RWPE2 (cell line): ENCODE results near the gene RBM39.
A peak's percentile ranks its signal among the peaks of the same experiment; 100 is the strongest.
"Not testable (repeated sequence)": the region's sequence is repeated elsewhere in the genome, so short reads cannot be mapped to it uniquely, and the experiment has no call there.

Source experiments
- ATAC-seq: fragments of 200-7000 bp; cut with Tn5 transposase; 3 replicates; pipeline ENCODE4 v1.9.1; 2021; ENCODE audit warnings: low read depth
- DNase-seq: peaks from one replicate; pipeline ENCODE4 v3.0.0-alpha.2; 2020; ENCODE audit warnings: low spot score
- H3K27ac ChIP-seq: fragments of 450-650 bp; 2 replicates; pipeline ENCODE4 v1.5.1; 2017; ENCODE audit warnings: mild to moderate bottlenecking; ENCODE audit not compliant: poor library complexity, severe bottlenecking
- H3K27me3 ChIP-seq: fragments of 250-450 bp; sonication (Bioruptor Pico); 2 replicates; pipeline ENCODE4 v1.5.1; 2021; ENCODE audit warnings: mild to moderate bottlenecking, moderate library complexity; ENCODE audit not compliant: insufficient read depth, poor library complexity, severe bottlenecking
- H3K36me3 ChIP-seq: fragments of 250-450 bp; sonication (Bioruptor Pico); 2 replicates; pipeline ENCODE4 v1.5.1; 2020; ENCODE audit warnings: low read depth, mild to moderate bottlenecking, moderate library complexity
- H3K4me1 ChIP-seq: fragments of 250-450 bp; sonication (Bioruptor Pico); 2 replicates; pipeline ENCODE4 v1.5.1; 2021; ENCODE audit warnings: mild to moderate bottlenecking, moderate library complexity; ENCODE audit not compliant: insufficient read depth, poor library complexity, severe bottlenecking
- H3K4me3 ChIP-seq: fragments of 250-450 bp; sonication (Bioruptor Pico); 2 replicates; pipeline ENCODE4 v1.5.1; 2021; ENCODE audit warnings: mild to moderate bottlenecking, moderate library complexity; ENCODE audit not compliant: severe bottlenecking
- H3K9me3 ChIP-seq: fragments of 250-450 bp; sonication (Bioruptor Pico); 2 replicates; pipeline ENCODE4 v1.5.1; 2021; ENCODE audit warnings: mild to moderate bottlenecking, moderate library complexity; ENCODE audit not compliant: severe bottlenecking
- TF ChIP-seq, protein P1 (sequence below): fragments of 450-650 bp; IDR thresholded peaks from one replicate; pipeline ENCODE4 v1.5.1; 2017; ENCODE audit warnings: mild to moderate bottlenecking, moderate library complexity; ENCODE audit not compliant: poor library complexity, severe bottlenecking

RBM39 gene

DNA sequence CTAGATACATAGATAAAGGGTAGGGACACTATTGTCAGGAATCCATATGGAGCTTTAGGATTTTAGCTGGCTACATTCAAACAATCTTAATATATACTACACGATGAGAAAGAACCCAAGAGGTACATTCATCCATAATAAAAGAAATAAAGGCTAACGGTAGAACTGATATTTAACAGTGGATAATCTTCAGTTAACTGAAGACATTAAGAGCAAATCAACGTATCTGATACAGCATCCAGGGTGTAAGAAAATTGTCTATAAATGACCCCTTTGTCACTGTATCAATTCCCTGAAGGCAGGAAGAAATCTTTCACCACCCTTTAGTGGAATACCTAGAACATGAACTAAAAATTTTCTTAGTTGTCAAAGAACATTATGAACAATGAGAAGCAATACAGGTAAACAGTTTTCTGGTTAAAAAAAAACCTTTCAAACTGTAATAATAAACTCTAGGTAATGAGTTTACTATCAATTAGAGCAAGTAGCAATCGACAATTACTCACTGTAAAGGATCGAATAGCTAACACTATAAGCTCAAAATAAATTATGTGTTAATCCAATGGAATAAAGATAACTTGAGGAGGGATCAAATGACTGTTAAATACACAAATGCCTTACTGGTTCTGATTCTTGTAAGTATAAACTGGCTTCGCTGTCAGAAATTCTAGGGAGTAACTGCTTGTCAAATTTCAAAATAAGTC lies 31.0 kb downstream of the RBM39 start:
- TF ChIP-seq, protein P1, sequence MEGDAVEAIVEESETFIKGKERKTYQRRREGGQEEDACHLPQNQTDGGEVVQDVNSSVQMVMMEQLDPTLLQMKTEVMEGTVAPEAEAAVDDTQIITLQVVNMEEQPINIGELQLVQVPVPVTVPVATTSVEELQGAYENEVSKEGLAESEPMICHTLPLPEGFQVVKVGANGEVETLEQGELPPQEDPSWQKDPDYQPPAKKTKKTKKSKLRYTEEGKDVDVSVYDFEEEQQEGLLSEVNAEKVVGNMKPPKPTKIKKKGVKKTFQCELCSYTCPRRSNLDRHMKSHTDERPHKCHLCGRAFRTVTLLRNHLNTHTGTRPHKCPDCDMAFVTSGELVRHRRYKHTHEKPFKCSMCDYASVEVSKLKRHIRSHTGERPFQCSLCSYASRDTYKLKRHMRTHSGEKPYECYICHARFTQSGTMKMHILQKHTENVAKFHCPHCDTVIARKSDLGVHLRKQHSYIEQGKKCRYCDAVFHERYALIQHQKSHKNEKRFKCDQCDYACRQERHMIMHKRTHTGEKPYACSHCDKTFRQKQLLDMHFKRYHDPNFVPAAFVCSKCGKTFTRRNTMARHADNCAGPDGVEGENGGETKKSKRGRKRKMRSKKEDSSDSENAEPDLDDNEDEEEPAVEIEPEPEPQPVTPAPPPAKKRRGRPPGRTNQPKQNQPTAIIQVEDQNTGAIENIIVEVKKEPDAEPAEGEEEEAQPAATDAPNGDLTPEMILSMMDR, result no peak
- peaks cover 98% of the 10 kb centered on the region for H3K36me3 ChIP-seq
- DNase-seq, result no peak

DNA sequence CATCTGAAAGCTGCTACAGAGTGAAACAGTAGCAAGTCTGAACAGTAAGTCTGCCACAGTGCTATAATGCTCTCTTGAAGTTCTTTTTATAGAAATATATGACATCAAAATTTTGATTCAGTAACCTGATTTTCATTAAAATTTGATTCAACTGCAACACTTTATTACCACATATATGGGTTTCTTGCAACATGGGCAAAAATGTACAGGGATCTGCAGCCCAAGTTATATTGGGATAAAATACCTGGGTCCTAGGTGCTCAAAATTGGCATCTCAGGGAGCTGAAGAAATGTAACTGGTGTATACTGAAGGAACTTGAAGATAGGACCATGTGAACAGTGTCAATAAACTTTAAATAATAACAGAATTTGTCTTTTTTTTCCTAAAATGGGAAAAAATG lies 32.0 kb downstream of the RBM39 start:
- Histone ChIP-seq H3K9me3 (no peaks in the 10 kb centered on the region), H3K36me3 (peaks cover 98% of the 10 kb centered on the region), H3K4me3 (no peak overlapping the region), H3K4me1 (peaks cover 3% of the 10 kb centered on the region), H3K27ac (peak overlapping the region; percentile 6), H3K27me3 (no peaks in the 10 kb centered on the region)
- DNase-seq, result no peak
- TF ChIP-seq, protein P1, result no peak
- no peak for ATAC-seq

More for the DNA sequence above, 31.0 kb downstream of the RBM39 start:
- H3K9me3 ChIP-seq, result no peaks in the 10 kb centered on the region
- no peaks in the 10 kb centered on the region for H3K27me3 ChIP-seq
- peaks cover 3% of the 10 kb centered on the region for H3K4me1 ChIP-seq
- peak overlapping the region; percentile 6 for H3K27ac ChIP-seq
- no peak for ATAC-seq
- no peak overlapping the region for H3K4me3 ChIP-seq

DNA sequence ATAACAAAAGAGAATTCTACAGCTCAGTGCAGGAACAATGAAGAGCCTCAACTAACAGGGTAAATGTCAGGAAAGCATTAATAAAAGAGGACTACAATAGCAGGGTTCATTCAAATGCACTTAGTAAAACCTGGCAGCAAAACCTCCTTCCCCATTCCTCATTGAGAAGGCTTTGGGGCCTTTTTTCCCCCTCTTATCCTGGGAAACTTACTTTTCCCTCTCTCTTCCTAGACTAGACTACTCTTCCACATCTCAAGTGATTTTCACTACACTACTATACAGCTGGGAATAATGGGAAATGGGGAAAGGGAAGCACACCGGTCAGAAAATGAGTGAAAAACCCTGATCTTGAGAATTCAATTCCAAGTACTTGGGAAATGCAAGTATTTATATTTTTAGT lies 32.8 kb downstream of the RBM39 start:
- no peak for DNase-seq
- Histone ChIP-seq H3K36me3 (peaks cover 98% of the 10 kb centered on the region), H3K27me3 (no peaks in the 10 kb centered on the region), H3K4me3 (no peak overlapping the region), H3K4me1 (peaks cover 3% of the 10 kb centered on the region), H3K27ac (peak overlapping the region; percentile 6), H3K9me3 (no peaks in the 10 kb centered on the region)
- ATAC-seq, result peak; percentile 18; the same call in 1 of the 3 replicates
- TF ChIP-seq, protein P1, result no peak

DNA sequence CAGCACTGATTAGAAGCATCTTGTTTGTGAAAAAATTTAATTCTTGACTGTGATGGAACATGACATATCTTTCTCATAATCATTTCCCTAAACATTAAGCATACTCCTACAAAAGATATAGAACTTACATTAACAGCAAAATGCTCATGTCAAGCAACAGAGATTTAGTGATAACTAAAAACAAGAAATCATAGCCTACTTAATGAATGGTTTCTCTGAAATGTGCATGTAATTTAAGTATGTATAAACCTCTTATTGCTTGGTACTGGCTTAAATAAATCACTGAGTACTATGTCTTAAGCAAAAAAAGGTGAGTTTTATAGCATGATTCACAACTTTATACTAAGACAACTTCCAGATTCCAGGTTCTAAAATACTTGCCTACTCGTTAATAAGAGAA lies 33.6 kb downstream of the RBM39 start:
- peak overlapping the region; percentile 6 for H3K27ac ChIP-seq
- peaks cover 3% of the 10 kb centered on the region for H3K4me1 ChIP-seq
- no peaks in the 10 kb centered on the region for H3K9me3 ChIP-seq
- H3K27me3 ChIP-seq, result no peaks in the 10 kb centered on the region
- DNase-seq, result no peak
- no peak for ATAC-seq
- no peak overlapping the region for H3K4me3 ChIP-seq
- H3K36me3 ChIP-seq, result peaks cover 98% of the 10 kb centered on the region
- TF ChIP-seq, protein P1, result no peak

DNA sequence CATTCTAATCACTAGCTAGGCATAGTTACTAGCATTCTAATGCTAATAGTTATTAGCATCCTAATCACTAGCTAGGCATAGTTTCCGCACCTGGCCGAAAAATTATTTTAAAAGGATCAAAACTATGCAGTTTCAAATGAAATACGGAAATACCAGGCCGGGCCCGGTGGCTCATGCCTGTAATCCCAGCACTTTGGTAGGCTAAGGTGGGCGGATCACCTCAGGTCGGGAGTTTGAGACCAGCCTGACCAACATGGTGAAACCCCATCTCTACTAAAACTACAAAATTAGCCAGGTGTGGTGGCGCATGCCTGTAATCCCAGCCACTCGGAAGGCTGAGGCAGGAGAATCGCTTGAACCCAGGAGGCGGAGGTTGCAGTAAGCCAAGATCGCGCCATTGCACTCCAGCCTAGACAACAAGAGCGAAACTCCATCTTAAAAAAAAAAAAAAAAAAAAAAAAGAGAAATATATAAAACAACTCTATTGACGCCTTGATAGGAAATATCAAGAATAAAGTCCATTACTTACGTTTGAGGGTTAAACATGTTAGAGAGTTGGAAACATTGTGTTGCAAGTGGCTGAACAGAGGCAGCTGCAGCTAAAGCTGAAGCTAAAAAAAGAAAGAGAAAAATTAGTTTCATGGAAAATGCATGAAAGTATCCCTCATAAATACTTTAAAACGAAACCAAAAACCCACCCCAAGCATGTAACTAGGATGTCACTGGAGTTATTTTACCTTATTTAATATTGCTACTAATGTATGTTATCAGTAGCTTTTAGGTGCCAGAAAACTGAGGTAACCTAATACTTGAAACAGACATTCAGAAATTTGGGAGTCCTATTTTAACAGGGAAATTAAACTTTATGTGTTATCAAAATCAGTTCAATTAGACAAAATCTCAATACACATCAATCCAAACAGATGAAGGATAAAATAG lies 35.2 kb downstream of the RBM39 start:
- not testable (repeated sequence) for H3K27me3 ChIP-seq, H3K9me3 ChIP-seq, H3K4me3 ChIP-seq, ATAC-seq, H3K4me1 ChIP-seq, H3K27ac ChIP-seq
- peak; percentile 63 for DNase-seq
- H3K36me3 ChIP-seq, result peaks cover 100% of the 10 kb centered on the region

DNA sequence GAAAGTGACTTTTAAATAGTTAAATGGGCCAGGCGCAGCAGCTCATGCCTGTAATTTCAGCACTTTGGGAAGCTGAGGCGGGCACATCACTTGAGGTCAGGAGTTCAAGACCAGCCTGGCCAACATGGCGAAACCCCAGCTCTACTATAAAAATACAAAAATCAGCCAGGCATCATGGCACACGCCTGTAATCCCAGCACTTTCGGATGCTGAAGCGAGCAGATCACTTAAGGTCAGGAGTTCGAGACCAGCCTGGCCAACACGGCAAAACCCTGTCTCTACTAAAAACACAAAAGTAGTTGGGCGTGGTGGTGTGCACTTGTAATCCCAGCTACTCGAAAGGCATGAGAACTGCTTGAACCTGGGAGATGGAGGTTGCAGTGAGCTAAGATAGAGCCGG lies 36.2 kb downstream of the RBM39 start:
- not testable (repeated sequence) for H3K9me3 ChIP-seq, H3K27ac ChIP-seq, ATAC-seq, H3K4me3 ChIP-seq, H3K27me3 ChIP-seq, H3K4me1 ChIP-seq
- peaks cover 100% of the 10 kb centered on the region for H3K36me3 ChIP-seq
- DNase-seq, result peak; percentile 42
